Measurements from ENCODE around the gene CCDC83.
"Not testable (repeated sequence)": the region's sequence is repeated elsewhere in the genome, so short reads cannot be mapped to it uniquely, and the experiment has no call there.

DNA sequence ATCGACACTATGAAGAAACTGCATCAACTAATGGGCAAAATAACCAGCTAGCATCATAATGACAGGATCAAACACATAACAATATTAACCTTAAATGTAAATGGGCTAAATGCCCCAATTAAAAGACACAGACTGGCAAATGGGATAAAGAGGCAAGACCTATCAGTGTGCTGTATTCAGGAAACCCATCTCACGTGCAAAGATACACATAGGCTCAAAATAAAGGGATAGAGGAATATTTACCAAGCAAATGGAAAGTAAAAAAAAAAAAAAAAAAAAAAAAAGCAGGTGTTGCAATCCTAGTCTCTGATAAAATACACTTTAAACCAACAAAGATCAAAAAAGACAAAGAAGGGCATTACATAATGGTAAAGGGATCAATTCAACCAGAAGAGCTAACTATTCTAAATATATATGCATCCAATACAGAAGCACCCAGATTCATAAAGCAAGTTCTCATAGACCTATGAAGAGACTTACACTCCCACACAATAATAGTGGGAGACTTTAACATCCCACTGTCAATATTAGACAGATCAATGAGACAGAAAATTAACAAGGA, 71.6 kb downstream of the CCDC83 start:
- TF ChIP-seq, protein P1, sequence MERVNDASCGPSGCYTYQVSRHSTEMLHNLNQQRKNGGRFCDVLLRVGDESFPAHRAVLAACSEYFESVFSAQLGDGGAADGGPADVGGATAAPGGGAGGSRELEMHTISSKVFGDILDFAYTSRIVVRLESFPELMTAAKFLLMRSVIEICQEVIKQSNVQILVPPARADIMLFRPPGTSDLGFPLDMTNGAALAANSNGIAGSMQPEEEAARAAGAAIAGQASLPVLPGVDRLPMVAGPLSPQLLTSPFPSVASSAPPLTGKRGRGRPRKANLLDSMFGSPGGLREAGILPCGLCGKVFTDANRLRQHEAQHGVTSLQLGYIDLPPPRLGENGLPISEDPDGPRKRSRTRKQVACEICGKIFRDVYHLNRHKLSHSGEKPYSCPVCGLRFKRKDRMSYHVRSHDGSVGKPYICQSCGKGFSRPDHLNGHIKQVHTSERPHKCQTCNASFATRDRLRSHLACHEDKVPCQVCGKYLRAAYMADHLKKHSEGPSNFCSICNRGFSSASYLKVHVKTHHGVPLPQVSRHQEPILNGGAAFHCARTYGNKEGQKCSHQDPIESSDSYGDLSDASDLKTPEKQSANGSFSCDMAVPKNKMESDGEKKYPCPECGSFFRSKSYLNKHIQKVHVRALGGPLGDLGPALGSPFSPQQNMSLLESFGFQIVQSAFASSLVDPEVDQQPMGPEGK (CRISPR knock-in tag; IDR thresholded peaks at IDR 0.05; ENCODE audit: borderline replicate concordance), result not testable (repeated sequence)
- not testable (repeated sequence) for TF ChIP-seq TOX (CRISPR knock-in tag; IDR thresholded peaks at IDR 0.05; ENCODE audit: borderline replicate concordance); ZFP3 (CRISPR knock-in tag; IDR thresholded peaks at IDR 0.05); CSDC2 (CRISPR knock-in tag; IDR thresholded peaks at IDR 0.05); ZNF70 (CRISPR knock-in tag; IDR thresholded peaks at IDR 0.05); TCF4 (CRISPR knock-in tag; IDR thresholded peaks at IDR 0.05; ENCODE audit: borderline replicate concordance); BACH2 (CRISPR knock-in tag; IDR thresholded peaks at IDR 0.05; ENCODE audit: borderline replicate concordance); ZNF565 (CRISPR knock-in tag; conservative IDR thresholded peaks at IDR 0.05; ENCODE audit: low read depth); ESRRG (CRISPR knock-in tag; IDR thresholded peaks at IDR 0.05); RARB (CRISPR knock-in tag; IDR thresholded peaks at IDR 0.05)

Data from SK-N-SH treated with all-trans-retinoic acid at 6 μM for 48 hours (cell line).